Suprapubic skin (tissue), 3 donors: ENCODE results near the gene CLRN2.

Source experiments
- POLR2AphosphoS5 ChIP-seq, 3 donors: sonication (generic); formaldehyde crosslinking; IDR thresholded peaks; one replicate each; pipeline ENCODE4 v1.6.1; 2017; ENCODE audit warnings: antibody characterized with exemption in 3 of 3
- TF ChIP-seq, protein P1 (sequence below), 2 donors: fragments of 200-600 bp in 1 of 2; fragments of 450-650 bp in 1 of 2; sonication (generic) in 1 of 2; IDR thresholded peaks; one replicate each; pipeline ENCODE4 v1.5.1; 2016 to 2019; ENCODE audit warnings: antibody characterized with exemption in 2 of 2, mild to moderate bottlenecking in 1 of 2, moderate library complexity in 1 of 2

GRCh38 chr4:17477774-17478472 is 37.0 kb upstream of the CLRN2 start:
- TF ChIP-seq, protein P1, sequence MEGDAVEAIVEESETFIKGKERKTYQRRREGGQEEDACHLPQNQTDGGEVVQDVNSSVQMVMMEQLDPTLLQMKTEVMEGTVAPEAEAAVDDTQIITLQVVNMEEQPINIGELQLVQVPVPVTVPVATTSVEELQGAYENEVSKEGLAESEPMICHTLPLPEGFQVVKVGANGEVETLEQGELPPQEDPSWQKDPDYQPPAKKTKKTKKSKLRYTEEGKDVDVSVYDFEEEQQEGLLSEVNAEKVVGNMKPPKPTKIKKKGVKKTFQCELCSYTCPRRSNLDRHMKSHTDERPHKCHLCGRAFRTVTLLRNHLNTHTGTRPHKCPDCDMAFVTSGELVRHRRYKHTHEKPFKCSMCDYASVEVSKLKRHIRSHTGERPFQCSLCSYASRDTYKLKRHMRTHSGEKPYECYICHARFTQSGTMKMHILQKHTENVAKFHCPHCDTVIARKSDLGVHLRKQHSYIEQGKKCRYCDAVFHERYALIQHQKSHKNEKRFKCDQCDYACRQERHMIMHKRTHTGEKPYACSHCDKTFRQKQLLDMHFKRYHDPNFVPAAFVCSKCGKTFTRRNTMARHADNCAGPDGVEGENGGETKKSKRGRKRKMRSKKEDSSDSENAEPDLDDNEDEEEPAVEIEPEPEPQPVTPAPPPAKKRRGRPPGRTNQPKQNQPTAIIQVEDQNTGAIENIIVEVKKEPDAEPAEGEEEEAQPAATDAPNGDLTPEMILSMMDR (IDR thresholded peaks at IDR 0.05), result no peak
- no peak for TF ChIP-seq POLR2AphosphoS5 (IDR thresholded peaks at IDR 0.05)
